T-helper 17 cell (primary cell): Measurements from ENCODE around the gene DTYMK. TPM values are rescaled to one million over a fixed set of nuclear protein-coding genes. Genes with fewer than 3 reads are reported as not detected.
"Not testable (repeated sequence)": the region's sequence is repeated elsewhere in the genome, so short reads cannot be mapped to it uniquely, and the experiment has no call there.

ENCODE experiments used
- ATAC-seq: fragments of 150-1000 bp; cut with Tn5 transposase; 2 replicates; pipeline ENCODE4 v1.10.0; 2021; ENCODE audit warnings: mild to moderate bottlenecking, moderate library complexity
- DNase-seq, 3 donors: peaks; one replicate each; pipeline versions ENCODE4 v3.0.0 to v3.0.0-alpha.2; 2020 to 2021
- H3K9me3 ChIP-seq: one replicate; pipeline ENCODE4 v1.7.0; 2013; ENCODE audit warnings: low read length, mild to moderate bottlenecking; ENCODE audit not compliant: control insufficient read depth, poor library complexity, severe bottlenecking
- H3K27ac Mint-ChIP-seq: one replicate; pipeline ENCODE4 v1.8.0; 2022; ENCODE audit warnings: mild to moderate bottlenecking, moderate library complexity, mixed read lengths
- H3K27me3 Mint-ChIP-seq: one replicate; pipeline ENCODE4 v1.8.0; 2022; ENCODE audit warnings: mixed read lengths
- H3K36me3 Mint-ChIP-seq: one replicate; pipeline ENCODE4 v1.8.0; 2022; ENCODE audit warnings: low read depth, mixed read lengths
- H3K4me1 Mint-ChIP-seq: one replicate; pipeline ENCODE4 v1.8.0; 2022; ENCODE audit warnings: mild to moderate bottlenecking, mixed read lengths
- H3K4me3 Mint-ChIP-seq: one replicate; pipeline ENCODE4 v1.8.0; 2022; ENCODE audit warnings: mild to moderate bottlenecking, moderate library complexity, mixed read lengths
- total RNA-seq, 4 donors: library from RNA in 2 of 4; stranded (reverse) in 2 of 4; gene quantifications; one replicate each; pipeline ENCODE4 v1.2.3 and lab custom pipeline; 2022 to 2026

DTYMK gene
- total RNA-seq, 2 donors from 2014 or later = 11.9 TPM

DNA sequence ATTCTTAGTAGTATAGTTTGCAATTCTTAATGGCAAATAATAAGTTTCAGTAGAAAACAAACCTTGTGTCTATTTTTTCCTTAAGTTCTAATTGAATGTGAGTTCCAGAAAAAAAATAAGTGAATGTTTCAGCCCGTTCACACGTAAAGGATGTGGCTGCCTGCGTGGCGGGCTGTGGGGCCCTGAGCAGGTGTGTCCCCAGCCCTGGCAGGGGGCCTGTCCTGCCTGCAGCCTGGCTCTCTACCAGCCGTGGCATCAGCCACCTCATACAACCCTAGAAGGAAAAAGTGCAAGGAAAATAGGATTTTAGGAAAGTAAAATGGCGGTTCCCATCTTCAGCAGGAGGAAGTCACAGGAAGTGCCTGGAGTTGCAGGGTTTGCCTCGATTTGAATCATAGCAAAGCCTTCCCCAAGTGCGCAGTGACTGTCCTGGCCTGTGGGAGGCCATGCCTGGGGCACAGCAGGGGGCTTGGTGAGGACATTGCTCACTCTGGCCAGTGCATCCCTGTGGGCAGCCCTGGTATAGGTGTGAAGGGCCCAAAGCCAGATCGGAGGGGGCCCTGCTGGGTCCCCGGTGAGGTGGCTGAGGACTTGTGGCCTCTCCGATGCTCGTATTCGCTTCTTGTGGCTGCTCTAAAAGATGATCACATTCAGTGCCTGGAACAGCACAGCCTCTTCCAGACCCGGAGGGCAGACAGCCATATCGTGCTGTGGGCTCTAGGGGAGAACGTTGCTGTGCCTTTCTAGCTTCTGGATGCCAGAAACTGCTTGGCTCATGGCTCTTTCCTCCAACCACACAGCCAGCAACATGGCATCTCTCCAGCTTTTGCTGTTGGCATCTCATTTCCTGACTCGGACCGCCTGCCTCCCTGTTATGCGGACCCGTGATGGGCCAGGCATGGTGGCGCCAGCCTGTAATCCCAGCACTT lies 12.6 kb downstream of the DTYMK start:
- no peak for DNase-seq
- H3K4me1 Mint-ChIP-seq = peaks cover 9% of the 10 kb centered on the region
- peak overlapping the region; percentile 67 for H3K27ac Mint-ChIP-seq
- no peak for ATAC-seq
- H3K4me3 Mint-ChIP-seq = peak overlapping the region; percentile 58
- no peaks in the 10 kb centered on the region for H3K27me3 Mint-ChIP-seq
- no peaks in the 10 kb centered on the region for H3K36me3 Mint-ChIP-seq
- H3K9me3 ChIP-seq = no peaks in the 10 kb centered on the region

DNA sequence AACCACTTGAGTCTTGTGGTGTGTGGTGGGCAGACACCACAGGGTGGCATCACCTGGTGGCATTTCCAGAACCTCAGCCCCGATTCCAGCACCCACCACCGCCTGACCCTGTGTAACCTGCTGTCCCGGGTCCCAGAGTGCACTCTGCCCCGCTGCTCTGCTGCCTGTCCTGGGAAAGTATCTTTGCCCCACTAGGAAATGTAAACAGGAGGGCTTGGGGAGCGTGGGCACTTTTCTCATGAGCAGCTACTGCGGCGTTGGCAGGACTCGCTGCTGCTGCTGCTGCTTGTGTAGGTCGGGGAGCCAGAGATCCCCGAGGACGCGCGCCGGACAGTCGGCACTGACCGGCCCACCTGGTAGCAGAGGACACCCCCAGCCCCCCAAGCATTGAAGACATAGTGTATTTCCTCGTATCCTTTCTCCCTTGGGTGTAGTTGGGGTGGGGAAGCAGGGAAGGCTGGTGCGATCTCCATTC lies 13.4 kb downstream of the DTYMK start:
- H3K27ac Mint-ChIP-seq = peak overlapping the region; percentile 67
- no peaks in the 10 kb centered on the region for H3K36me3 Mint-ChIP-seq
- H3K9me3 ChIP-seq = no peaks in the 10 kb centered on the region
- H3K4me3 Mint-ChIP-seq = no peak overlapping the region
- no peaks in the 10 kb centered on the region for H3K27me3 Mint-ChIP-seq
- ATAC-seq (peak; percentile 40), DNase-seq (no peak)
- peaks cover 9% of the 10 kb centered on the region for H3K4me1 Mint-ChIP-seq

DNA sequence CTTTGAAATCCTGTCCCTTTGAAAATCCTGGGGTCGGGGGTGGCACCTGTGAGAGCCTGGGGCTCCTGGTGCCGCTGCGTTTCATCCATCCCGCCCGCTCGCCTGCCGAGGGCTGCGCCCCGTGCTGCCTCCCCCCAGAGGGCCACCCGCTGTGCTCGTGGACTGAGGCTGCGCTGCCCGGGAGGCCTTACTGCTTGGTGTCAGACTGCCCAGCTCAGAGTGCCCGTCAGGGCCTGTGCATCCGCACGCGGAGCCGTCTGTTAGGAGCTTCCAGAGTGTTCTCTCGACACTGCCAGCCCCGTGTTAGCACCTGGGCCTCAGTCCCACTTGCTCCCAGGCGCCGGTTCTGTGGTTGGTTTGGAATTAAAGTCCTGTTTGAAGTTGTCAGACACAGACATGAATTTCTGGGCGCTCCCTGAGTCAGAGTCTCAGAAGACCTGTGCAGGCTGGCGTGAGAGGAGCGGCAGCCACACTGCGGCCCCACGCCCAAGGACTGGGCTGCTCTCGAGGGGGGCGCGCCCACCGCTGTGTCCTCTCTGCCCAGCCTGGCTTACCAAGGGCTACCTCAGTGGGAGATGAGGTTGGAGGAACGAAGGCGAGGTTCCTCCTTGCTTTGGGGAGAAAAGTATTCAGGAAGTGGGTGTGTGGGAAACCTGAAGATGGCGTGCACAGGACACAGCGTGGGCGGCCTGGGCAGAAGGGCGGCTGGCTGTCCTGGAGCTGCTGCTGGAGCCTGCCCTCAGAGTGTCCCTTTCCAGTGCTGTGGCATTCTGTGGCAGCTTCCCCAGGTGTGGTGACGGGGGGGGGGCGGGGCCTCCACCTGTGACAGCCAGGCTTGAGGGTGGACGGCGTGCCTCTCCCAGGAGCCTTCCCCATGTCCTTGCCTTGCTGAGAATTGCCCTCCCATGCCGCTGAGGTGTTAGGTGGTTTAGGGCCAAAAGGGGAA lies 14.1 kb downstream of the DTYMK start:
- DNase-seq (no peak), ATAC-seq (no peak)
- H3K9me3 ChIP-seq = no peaks in the 10 kb centered on the region
- peak overlapping the region; percentile 67 for H3K27ac Mint-ChIP-seq
- no peak overlapping the region for H3K4me3 Mint-ChIP-seq
- H3K27me3 Mint-ChIP-seq = no peaks in the 10 kb centered on the region
- no peaks in the 10 kb centered on the region for H3K36me3 Mint-ChIP-seq
- H3K4me1 Mint-ChIP-seq = peaks cover 9% of the 10 kb centered on the region

DNA sequence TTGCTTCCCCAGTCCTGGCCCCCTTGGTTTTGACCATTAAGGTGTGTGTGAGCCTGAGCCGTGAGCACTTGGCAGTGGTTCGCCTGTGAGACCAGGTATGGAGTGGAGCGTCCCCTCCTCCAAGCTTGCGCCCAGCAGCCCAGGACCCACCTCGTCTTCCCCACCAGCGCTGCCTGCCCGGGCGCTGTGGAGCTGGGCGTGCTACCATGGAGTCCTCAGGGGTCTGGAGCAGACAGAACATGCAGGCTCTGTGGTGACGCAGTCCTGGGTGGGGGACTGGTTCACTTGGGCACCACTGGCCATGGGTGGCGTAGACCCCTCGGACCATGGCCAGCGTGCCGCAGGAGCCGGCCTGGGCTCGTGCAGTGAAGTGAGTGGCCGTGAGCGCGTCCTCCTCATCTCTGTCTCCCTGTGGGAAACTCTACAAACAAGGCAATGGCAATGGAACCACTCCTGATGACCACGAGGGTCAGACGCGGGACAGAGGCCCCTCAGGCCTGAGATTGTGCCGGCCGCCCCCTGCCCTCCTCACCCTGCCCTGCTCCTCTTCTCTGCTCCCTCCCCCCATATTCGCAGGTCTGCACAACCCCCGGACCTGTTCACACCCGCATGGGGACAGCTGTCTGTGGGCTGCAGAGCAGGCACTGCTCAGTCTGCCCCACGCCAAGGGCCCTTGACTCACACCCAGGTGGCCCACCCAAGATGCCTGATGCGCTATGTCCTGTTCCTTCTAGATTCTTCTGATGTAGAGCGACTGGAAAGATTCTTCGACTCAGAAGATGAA lies 15.0 kb downstream of the DTYMK start:
- Mint-ChIP-seq H3K27ac (no peak overlapping the region), H3K27me3 (no peaks in the 10 kb centered on the region), H3K4me1 (peaks cover 9% of the 10 kb centered on the region), H3K36me3 (no peaks in the 10 kb centered on the region), H3K4me3 (no peak overlapping the region)
- ATAC-seq (no peak), DNase-seq (no peak)
- H3K9me3 ChIP-seq = no peaks in the 10 kb centered on the region

DNA sequence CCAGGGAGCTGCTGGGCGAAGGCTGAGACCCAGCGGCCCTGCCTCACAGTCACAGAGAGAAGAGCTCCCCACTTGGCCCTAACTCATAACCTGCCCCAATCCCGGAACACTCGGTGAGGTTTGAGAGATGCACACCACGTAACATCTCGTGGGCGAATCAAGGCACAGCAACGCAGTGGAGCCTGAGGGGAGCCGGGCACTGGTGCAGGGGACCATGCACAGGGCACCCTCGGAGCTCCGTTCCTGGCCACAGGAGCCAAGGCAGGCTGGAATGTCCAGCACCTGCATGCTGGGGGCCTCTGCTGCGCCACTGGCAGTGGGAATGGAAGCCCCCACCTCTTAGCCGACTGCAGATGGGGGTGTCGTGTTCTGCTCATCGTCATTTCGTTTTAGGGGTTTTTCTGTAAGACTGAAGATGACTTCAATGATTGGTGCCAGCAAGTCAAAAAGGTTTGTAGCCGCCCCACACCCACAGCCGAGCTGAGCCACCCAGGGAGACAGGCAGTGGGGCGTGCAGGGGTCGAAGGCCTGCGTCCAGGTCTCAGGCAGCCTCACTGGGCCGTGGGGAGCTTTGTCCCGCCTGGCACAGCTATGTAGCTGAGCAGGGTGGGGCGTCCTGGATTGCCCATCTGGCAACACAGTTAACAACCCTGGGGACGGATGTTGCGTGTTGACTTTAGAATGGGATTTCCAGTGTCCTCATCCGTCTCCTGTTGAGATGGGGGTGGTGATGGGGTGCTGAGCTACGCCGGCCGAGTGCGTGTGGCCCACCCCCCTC lies 16.1 kb downstream of the DTYMK start:
- Mint-ChIP-seq H3K36me3 (no peaks in the 10 kb centered on the region), H3K4me1 (peaks cover 9% of the 10 kb centered on the region), H3K4me3 (no peak overlapping the region), H3K27ac (peak overlapping the region; percentile 34), H3K27me3 (no peaks in the 10 kb centered on the region)
- no peak for DNase-seq
- ATAC-seq = no peak
- no peaks in the 10 kb centered on the region for H3K9me3 ChIP-seq

DNA sequence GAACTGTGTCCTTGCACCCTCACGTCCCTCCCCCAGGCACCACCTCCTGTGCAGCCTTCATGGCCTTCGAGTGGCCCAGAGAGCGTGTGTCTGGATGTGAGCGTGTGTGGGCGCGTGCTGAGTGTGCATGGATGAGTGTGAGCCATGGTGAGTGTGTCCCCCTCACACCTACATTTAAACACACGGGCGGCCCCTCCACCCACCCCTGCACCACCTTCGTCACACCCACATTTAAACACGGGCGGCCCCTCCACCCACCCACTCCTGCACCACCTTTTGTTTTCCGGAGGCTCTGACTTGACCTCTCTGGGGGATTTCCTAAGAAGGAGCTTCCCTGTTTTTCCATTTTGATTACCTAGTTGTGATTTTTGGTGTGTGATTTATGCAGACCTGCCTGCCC lies 17.8 kb downstream of the DTYMK start:
- peak overlapping the region; percentile 11 for H3K27ac Mint-ChIP-seq
- ATAC-seq (no peak), DNase-seq (no peak)
- H3K4me3 Mint-ChIP-seq = no peak overlapping the region
- no peaks in the 10 kb centered on the region for H3K27me3 Mint-ChIP-seq
- H3K9me3 ChIP-seq = no peaks in the 10 kb centered on the region
- H3K4me1 Mint-ChIP-seq = peaks cover 11% of the 10 kb centered on the region
- no peaks in the 10 kb centered on the region for H3K36me3 Mint-ChIP-seq

DNA sequence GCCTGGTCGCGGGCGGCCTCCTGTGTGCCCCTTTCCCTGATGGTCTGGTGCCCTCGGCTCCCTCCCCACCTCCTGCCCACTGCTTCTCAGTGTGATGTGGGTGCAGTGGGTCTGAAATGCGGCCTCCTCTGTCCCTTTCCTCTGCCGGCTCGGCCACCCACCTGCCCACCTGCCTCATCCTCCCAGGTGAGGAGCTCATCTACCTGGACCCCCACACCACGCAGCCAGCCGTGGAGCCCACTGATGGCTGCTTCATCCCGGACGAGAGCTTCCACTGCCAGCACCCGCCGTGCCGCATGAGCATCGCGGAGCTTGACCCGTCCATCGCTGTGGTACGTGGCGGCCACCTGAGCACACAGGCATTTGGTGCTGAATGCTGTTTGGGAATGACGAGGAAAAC lies 18.3 kb downstream of the DTYMK start:
- no peaks in the 10 kb centered on the region for H3K36me3 Mint-ChIP-seq
- ATAC-seq (no peak), DNase-seq (no peak)
- no peaks in the 10 kb centered on the region for H3K27me3 Mint-ChIP-seq
- H3K4me3 Mint-ChIP-seq = no peak overlapping the region
- no peaks in the 10 kb centered on the region for H3K9me3 ChIP-seq
- H3K27ac Mint-ChIP-seq = peak overlapping the region; percentile 11
- peaks cover 6% of the 10 kb centered on the region for H3K4me1 Mint-ChIP-seq

DNA sequence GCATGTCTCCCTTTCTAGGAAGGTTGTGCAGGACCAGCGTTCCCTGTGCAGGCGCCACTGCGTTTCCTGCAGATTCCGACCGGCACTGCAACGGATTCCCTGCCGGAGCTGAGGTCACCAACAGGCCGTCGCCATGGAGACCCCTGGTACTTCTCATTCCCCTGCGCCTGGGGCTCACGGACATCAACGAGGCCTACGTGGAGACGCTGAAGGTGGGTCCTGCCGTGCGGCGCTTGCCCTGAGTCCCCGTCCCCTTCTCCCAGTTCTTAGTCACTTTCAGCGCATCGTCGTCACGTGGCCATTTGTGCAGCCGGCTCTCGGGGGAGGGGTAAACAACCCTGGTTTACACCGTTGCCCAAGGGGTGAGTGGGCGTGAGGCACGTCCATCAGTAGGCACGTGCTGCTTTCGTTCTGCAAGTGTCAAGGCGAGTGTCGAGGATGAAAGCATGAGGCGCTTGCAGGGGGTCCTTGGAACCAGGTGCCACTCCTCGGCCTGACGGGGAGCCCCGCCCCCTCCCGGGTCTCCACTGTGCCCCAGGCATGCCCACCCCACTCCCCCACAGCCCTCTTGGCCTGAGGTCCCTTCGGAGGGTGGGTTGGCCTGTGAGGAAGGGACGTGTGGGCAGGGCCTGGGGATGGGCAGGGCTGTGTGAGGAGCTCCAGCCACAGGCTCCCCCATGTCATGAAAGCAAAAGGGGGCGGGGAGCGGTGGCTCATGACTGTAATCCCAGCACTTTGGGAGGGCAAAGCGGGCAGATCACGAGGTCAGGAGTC lies 19.8 kb downstream of the DTYMK start:
- H3K9me3 ChIP-seq = no peaks in the 10 kb centered on the region
- H3K4me3 Mint-ChIP-seq = no peak overlapping the region
- H3K27me3 Mint-ChIP-seq = no peaks in the 10 kb centered on the region
- no peak overlapping the region for H3K27ac Mint-ChIP-seq
- no peak for DNase-seq
- no peaks in the 10 kb centered on the region for H3K36me3 Mint-ChIP-seq
- ATAC-seq = no peak
- H3K4me1 Mint-ChIP-seq = peaks cover 4% of the 10 kb centered on the region

DNA sequence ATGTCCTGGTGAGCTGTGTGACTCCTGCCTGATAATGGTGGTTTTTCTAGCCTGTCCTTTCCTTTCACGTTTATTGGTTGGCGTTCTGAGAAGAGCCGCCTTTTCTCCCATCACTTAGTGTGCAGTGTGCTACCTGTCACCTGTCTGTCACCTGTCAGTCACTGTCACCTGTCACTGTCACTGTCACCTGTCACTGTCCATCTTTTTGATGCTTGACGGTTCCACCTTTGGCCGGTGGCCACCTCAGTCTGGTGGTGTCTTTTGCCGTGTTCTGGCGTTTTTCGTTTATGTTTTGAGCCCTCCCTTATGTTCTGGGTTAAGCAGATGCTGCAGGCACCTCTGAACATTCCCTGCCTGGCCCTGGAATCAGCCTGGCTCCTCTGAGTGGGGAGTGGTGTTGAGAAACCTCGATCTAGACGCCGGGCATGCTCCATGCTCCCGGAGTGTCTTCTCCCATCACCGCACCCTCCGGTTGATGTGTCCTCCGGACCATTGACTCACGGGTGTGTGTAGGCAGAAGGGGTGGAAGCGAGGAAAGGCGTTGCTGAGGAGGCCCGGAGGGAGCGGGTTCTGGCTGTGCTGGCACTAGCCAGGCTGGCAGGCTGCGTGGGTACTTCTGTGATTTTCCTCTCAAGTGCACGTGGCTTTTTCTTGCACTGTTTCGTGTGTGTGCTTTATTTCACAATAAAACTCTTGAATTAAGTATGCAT lies 20.7 kb downstream of the DTYMK start:
- no peaks in the 10 kb centered on the region for H3K27me3 Mint-ChIP-seq
- no peak overlapping the region for H3K4me3 Mint-ChIP-seq
- H3K9me3 ChIP-seq = no peaks in the 10 kb centered on the region
- ATAC-seq (no peak), DNase-seq (no peak)
- H3K36me3 Mint-ChIP-seq = no peaks in the 10 kb centered on the region
- peaks cover 6% of the 10 kb centered on the region for H3K4me1 Mint-ChIP-seq
- peak overlapping the region; percentile 74 for H3K27ac Mint-ChIP-seq

DNA sequence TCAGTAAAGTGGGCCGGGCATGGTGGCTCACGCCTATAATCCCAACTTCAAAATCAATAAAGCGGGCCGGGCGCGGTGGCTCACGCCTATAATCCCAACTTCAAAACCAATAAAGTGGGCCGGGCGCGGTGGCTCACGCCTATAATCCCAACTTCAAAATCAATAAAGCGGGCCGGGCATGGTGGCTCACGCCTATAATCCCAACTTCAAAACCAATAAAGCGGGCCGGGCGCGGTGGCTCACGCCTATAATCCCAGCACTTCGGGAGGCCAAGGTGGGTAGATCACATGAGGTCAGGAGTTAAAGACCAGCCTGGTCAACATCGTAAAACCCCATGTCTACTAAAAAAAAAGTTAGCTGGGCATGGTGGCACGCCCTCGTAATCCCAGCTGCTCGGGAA lies 23.9 kb downstream of the DTYMK start:
- not testable (repeated sequence) for H3K4me3 Mint-ChIP-seq, ATAC-seq, H3K4me1 Mint-ChIP-seq, H3K27me3 Mint-ChIP-seq, H3K27ac Mint-ChIP-seq, H3K36me3 Mint-ChIP-seq, DNase-seq, H3K9me3 ChIP-seq

DNA sequence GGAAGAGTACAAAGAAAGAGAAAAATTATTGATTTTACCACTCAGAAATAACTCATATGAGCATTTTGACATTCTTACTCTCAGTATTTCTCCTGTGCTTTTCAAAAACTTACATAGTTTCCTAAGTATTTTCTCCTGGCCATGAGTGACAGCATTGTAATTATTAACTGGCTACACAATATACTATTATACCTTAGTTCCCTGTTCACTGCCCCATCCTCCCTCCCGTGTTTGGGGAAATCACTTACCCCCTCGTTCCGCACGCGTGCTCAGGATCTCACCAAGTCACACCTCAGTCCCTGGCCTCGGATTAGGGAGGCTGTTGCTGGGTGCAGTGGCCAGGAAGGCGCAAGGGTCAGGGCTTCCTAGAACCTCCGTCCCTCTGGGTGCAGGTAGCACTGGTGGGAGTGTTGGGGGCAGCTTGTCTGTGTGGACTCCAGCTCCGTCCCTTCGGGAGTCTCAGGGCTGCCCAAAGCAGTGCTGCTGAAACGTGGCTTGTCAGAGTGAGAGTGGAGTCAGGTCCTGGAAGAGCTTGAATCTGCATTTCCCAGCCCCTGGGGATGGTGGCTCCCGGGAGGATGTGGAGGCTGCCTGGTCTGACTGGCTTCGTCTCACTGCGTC lies 25.9 kb downstream of the DTYMK start:
- peaks cover 6% of the 10 kb centered on the region for H3K4me1 Mint-ChIP-seq
- H3K27me3 Mint-ChIP-seq = no peaks in the 10 kb centered on the region

More for the DNA sequence above, 25.9 kb downstream of the DTYMK start:
- H3K9me3 ChIP-seq = no peaks in the 10 kb centered on the region
- no peak overlapping the region for H3K4me3 Mint-ChIP-seq
- no peak for DNase-seq
- H3K27ac Mint-ChIP-seq = no peak overlapping the region
- no peak for ATAC-seq
- peaks cover 11% of the 10 kb centered on the region for H3K36me3 Mint-ChIP-seq
